Kidney capillary endothelial cell (primary cell): ENCODE measurements around the gene TECR.
"Not testable (repeated sequence)": the region's sequence is repeated elsewhere in the genome, so short reads cannot be mapped to it uniquely, and the experiment has no call there.

Experiments used
- DNase-seq: peaks from one replicate; pipeline ENCODE4 v3.0.0-alpha.2; 2018; ENCODE audit warnings: low spot score

Gene TECR, protein sequence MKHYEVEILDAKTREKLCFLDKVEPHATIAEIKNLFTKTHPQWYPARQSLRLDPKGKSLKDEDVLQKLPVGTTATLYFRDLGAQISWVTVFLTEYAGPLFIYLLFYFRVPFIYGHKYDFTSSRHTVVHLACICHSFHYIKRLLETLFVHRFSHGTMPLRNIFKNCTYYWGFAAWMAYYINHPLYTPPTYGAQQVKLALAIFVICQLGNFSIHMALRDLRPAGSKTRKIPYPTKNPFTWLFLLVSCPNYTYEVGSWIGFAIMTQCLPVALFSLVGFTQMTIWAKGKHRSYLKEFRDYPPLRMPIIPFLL

DNA sequence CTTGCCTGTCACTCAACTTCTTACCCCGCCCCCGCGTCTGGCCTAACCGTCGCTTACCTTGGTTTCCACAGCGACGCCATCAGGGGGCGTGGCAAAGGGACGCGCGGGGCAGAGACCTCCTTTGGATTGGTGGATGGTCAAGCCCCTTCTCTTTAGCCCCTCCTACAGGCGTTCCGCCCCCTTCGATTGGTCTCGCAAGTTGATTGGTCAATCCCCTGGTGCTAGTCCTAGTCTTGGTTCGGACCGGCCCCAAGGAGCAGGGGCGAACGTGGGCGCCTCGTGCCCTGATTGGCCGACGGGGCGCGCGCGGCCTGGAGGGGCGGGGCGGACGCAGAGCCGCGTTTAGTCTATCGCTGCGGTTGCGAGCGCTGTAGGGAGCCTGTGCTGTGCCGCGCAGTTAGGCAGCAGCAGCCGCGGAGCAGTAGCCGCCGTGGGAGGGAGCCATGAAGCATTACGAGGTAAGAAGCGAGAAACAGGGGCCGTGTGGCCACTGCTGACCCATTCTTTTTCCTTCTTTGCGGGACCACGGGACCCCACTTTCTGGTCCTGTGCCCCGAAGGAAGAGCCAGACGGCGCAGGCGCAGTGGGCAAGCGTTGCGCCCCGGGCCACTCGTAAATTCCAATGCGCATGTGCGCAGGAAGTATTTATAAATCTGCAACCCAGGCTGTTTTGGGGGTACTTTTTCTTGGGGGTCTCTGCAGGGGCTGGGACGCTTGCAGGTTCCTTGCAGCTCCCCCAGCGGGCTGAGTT, at the start of gene TECR:
TECR (plus strand) TSS at position 341 of the 751 bp plus-strand sequence; CDS start at position 444, 103 bp downstream.
- DNase-seq, result peak; percentile 100

DNA sequence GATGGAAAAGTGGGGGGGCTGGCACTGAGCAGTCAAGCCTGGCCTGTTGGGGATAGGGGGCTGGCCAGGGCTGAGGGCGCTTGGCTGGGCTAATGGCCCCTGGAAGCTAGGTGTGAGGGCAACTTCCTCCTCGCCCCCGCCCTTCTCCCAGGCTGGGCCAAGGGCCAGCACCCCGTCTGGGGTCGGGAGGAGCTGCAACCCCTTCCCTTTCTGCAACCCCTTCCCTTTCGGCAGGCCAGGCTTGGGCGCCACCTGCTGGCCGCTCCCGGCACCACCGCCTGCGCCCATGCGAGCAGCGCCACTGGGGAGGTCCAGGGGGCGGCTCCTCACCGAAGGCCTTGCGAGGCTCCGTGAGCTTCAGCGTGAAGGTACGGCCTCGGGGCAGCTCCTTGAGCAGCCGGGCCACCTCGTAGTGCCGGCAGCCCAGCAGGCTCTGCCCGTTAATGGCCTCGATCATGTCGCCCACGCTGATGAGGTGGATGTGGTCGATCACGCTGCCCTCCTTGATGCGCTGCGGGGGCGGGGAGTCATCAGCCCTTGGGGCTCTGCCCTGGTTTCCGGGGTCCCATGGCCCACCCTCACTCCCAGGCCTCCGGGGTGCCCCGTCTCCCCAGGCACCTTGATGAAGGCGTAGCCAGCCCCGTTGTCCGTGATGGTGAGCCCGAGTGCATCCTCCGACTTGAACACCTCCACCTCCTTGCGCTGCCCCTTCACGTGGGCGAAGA, 49.3 kb upstream of the TECR start:
- DNase-seq, result peak; percentile 37

DNA sequence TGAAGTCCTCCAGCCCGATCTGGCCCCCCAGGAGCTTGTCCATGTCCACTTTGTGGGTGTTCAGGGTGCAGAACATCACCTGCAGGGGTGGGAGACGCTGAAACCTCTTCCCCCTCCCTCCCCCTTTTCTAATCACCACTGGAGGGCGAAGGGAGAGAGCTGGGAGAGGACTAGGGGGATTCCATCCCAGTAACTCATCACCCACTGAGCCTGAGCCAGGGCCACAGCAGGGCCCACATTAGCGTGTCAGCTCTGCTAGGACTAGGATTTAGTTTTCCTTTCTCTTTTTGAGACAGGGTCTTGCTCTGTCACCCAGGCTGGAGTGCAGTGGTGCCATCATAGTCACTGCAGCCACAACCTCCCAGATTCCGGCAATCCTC, 48.7 kb upstream of the TECR start:
- DNase-seq, result no peak

DNA sequence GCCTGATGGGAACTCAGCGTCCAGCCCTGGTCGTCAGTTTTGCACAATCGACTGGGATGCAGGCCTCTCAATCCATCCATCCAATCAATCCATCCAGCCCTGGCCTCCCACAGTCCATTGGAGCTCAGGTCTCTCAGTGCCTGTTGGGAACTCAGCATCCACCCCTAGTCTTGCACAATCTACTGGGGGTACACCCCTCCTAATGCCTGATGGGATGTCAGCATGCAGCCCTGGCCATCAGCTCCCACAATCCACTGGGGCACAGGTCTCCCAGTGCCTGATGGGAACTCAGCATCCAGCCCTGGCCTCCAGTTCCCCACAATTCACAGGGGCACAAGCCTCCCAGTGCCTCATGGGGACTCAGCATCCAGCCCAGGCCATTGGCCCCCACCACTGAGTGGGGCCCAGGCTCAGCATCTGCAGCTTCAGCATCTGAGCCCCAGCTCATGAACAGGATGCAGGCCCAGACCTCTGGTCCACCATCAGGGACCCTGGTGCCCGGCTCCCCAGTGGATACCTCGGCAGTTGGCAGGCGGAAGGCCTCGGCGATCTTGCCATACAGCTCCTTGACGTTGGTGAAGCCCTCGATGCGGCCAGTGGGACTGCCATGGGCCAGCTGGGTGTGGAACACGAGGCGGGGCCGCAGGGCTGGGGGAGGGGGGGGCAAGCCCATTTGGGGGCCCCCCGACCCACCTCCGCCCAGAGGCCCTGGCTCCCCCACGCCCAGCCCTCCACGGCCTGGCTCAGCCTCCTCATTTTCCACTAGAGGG, 47.0 kb upstream of the TECR start:
- DNase-seq, result no peak

DNA sequence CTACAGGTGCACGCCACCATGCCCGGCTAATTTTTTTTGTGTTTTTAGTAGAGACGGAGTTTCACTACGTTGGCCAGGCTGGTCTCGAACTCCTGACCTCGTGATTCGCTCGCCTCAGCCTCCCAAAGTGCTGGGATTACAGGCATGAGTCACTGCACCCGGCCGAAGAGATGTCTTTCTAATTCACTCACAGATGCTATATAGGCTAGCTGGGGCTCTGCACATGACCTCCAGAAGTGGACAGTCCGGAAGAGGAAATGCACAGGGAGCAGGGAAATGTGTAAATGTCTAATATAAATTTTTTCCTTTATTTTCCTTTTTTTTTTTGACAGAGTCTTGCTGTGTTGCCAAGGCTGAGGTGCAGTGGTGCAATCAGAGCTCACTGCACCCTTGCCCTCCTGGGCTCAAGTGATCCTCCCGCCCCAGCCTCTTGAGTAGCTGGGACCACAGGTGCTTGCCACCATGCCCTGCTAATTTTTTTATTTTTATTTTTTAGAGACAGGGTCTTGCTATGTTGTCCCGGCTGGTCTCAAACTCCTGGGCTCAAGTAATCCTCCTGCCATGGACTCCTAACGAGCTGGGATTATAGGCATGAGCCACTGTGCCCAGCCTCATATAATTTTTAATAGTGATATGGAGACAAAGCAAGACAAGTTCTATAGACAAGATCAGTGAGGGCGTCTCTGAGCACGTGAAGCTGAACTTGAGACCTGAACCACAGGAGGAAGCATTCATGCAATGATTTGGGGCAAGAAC, 41.8 kb upstream of the TECR start:
- no peak for DNase-seq

DNA sequence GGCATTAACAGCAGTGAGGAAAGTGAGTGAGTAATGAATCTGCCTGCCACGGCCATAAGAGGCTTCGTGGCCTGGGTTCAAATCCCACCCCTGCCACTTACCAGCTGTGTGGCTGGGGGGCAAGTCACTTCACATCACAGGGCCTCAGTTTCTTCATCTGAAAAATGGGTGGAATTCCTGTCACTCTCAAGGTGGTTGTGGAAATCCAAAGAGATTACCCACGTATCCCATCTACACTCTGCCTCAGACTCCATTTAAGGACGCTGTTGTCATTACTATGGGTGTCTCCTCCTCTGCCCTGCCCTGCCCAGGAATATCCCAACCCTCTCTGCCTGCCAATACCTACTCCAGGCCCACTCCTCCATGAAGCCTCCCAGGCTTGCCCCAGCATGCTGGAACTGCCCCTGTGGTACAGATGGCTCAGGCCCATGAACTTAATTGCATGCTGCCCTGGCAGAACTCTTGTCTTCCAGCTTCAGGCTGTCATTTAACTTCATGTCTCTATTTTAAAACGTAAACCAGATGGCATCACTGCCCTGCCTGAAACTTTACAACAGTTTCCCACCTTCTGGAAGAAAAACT, 36.5 kb upstream of the TECR start:
- no peak for DNase-seq

DNA sequence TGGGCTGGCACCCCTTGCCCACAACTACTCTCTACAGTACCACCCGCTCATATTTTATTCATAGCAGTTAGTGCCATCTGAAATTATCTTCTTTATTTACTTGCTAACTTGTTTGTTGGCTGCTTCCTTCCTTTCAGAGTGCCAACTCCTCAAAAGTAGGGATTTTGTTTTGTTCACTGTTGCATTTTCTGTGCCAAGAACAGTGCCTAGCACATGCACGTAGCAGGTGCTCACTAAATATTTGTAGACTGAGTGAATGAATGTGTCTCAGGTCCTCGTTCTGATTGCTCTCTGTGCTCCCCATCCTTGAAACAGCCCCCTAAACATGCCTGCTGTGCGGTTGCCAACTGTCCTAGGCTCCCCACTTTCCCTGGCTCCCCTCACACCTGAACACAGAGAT, 35.0 kb upstream of the TECR start:
- no peak for DNase-seq

DNA sequence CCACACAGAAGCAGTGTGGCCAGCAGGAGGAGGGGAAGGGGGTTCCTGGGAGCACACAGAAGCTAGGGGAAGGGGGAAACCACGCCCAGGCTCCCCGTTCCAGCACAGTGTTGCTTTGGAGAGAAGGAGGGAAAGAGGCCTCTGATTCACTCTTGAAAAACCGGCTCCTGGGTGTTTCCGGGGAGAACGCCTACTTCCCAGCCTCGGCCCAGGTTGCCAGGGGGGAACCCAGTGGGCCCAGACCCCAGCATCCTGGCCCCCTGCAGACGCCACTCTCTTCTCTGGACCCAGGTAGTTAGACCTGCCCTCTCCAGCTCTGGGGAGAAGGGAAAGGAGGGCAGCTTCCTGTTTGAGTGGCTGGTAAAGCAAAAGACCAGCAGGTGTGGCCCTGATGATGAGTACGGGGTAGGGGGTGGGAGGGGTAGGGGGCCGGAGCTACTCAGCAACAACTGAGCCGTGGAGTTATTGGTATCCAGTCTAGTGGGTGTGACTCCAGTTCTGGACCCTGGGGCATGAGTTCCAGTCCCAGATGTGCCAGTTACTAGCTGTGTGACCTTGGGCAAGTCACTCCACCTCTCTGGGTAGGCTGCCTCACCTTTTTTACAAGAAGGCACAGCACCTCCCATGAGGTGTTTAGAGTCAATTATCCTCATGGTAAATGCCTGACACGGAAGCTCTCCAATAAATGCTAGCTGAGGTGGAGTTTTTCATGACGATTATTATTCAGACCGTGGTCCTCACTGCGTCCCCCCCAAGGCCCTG, 34.3 kb upstream of the TECR start:
- DNase-seq, result no peak

DNA sequence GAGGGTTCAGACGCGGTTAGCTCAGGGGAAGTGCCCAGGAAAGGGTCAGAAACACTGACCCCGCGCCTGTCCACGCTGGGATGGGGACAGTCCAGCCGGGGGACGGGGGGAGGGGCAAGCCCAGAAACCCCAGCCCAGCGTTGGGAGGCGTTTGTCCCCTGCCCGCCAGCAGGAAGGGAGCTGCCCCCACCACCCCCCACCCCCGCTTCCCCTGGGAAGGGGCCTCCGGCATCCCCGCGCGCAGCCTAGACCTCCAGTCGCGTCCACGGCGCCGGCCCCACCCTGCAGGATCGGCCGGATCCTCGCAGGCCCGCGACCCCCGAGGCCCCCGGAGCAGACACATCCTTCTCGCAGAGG, 33.7 kb upstream of the TECR start:
- DNase-seq, result no peak

DNA sequence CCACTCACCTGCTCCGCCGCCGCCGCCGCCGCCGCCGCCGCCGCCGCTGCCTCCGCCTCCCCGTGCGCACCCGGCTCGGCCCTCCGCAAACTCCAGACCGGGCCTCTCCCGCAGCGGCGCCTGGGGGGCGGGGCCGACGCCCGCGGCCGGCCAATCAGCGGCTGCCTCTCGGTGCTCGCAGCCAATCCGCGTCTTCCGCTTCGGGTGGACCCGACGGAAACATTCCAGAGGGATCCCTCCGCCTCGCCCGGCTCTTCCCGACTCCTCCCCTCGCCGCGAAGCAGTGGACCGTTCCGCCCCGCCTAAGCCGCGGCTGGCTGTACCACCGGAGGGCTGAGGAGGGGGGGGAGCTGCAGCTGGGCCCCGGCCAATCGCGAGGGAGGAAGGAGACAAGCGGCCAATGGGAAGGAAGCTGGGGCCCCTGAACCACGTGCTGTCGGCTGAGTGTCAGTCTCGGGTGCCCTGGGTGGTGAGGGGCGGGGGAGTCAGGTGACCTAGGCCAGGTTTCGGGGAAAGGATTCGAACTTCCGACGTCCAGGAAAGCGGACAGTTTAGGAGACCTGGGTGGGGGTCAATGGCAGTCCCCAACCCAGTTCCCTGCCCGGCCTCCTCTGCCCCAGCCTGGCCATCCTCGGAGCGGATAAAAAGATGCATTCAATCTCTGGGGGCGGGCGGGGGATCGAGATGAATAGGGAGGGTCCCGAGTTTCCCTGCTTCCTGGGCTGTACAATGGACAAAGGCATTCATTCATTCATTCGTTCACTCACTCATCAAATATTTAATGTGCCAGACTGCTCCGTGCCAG, 33.2 kb upstream of the TECR start, which contains the start of gene GIPC1:
GIPC1 (minus strand) TSS at position 99 of the 805 bp plus-strand sequence. CDS start 13,151 bp downstream, outside the sequence.
- DNase-seq, result peak; percentile 97

DNA sequence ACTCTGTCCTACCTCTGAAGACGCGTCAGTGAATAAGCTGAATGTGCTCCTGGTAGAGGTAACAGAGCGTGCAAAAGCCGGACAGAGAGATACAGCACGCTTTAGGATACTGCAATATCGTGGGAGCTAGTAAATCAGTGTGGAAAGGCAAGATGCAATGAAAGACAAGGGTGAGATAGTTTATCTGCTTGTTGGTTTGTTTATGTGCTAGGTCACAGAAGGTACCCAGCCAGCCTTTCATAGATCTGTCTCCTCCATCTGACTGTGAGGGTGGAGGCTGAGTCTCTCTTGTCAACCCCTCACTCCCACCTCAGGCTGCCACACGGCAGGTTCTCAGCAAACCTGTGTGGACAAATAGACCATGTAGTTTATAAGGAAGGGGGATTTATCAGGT, 32.6 kb upstream of the TECR start:
- no peak for DNase-seq

DNA sequence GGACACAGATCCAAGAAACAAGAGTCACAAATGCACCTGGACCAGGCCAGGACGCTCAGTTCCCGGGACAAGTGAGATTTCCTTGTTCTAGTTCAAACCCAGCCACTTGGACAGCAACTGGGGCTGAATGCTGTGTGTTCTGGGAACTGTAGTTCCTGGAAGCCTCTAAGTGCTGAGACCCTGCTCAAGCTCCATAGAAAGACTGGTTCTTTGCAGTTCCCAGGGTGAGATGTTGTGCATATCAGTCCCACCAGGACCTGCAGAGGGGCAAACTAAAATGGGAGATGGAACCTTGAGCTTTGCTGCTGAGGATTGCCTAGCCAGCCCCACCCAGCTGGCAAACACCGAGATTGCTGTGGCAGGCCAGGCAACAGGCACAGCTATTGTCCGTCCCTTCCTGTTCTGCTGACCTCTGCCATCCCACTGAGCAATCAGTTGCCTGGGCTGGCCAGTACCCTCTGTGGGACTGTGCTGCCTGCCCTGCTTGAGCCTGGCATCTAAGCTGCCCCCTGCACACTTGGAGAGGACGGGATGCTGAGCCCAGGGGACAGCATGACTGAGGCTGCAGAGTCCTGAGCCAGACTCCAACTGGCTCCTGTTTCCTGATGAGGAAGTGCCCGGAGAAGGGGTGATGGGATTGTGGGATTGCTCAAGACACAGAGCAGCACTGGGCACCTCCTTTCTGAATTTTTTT, 32.0 kb upstream of the TECR start:
- peak; percentile 53 for DNase-seq

DNA sequence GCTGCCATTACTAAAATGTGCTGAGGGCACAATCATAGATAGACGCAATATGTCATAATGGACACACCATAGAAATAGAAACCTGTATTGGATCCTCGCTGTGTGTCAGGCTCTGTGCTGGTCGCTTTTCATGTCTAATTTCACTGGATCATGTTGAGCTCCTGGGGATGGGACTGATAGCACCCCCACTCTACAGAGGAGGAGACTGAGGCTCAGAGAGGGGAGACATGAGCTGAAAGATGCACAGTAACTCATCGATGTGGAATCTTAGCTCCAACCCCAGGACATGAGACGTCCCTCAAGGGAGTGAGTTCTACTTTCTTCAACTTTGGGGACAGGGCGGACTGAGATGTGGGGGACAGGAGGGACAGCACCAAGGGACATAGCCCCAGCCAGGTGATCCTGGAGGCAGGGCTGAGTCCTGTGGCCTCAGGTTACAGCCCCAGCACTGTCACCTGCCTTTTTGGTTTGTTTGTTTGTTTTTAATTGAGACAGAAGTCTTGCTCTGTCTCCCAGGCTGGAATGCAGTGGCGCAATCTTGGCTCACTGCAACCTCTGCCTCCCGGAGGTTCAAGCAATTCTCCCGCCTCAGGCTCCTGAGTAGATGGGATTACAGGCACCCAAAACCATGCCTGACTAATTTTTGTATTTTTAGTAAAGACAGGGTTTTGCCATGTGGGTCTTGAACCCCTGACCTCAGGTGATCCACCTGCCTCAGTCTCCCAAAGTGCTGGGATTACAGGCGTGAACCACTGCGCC, 26.9 kb upstream of the TECR start:
- DNase-seq, result no peak

DNA sequence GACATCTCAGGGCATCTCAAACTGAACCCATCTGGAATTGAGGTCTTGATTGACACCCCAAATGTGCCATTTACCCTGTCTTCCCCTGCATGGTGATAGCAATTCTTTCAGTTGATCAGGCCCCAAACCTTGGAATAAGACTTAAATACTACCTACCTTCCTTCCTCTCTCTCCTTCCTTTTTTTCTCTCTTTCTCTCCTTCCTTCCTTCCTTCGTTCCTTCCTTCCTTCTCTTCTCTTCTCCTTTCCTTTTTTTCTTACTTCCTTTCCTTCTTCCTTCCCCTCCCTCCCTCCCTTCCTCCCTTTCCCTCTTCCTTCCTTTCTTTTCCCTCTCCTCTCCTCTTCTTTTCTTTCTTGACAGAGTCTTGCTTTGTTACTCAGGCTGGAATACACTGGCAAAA, 26.1 kb upstream of the TECR start:
- DNase-seq, result no peak

DNA sequence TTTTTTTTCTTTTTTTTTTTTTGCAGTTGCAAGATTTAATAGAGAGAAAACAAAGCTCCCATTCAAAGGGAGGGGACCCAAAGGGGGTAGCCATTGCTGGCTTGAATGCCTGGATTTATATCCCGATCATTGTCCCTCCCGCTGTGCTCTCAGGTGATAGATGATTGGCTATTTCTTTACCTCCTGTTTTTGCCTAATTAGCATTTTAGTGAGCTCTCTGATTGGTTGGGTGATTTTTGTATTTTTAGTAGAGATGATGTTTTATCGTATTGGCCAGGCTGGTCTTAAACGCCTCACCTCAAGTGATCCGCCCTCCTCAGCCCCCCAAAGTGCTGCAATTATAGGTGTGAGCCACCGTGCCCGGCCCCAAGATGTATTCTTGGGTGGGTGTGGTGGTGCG, 24.8 kb upstream of the TECR start:
- DNase-seq, result not testable (repeated sequence)

DNA sequence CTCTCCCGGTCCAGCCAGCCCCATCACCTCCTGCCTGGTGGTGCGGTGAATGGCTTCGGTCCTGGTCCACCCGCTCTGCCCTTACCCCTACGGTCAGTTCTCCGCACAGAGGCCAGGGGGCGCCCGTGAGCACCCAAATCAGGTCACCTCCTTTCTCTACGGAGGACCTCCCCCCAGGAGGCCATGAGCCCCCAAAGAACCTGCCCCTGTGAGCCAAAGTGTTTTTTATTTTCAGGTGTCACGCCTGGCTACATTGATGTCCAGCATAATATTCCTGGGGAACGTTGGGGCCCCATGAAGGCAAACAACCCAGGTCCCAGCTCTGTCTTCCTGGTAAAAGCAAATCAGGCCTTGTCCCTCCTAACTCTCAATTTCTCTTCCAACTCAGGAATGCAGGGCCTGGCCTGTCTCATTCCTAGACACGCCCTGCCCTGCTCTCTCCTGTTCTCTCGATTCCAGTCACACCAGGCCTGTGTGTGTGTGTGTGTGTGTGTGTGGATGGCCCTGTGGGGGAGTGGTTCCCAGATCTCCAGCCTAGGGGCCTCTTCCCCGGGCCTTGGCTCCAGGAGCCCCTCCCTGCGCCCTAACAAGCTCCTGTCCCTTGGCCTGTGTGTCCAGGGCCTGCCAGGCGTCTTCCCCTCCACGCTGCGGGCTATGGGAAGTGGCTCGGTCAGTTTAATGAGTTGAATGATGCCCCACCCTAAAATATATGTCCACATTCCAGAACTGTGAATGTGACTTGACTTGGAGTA, 23.7 kb upstream of the TECR start:
- no peak for DNase-seq
